HepG2 (cell line): ENCODE measurements around the gene ZCCHC10. TPM values are rescaled to one million over a fixed set of nuclear protein-coding genes. Genes with fewer than 3 reads are reported as not detected.

Experiments
- ARNTL ChIP-seq: sonication (generic); formaldehyde crosslinking; IDR thresholded peaks from 2 replicates; pipeline ENCODE4 v1.4.0; 2020; ENCODE audit warnings: mild to moderate bottlenecking, missing genetic modification reagents
- BCL6 ChIP-seq: IDR thresholded peaks from 2 replicates; pipeline ENCODE4 v1.6.1; 2016; ENCODE audit warnings: missing genetic modification reagents, missing compliant biosample characterization
- CBFB ChIP-seq: sonication (generic); formaldehyde crosslinking; IDR thresholded peaks from 2 replicates; pipeline ENCODE4 v1.4.0; 2020; ENCODE audit warnings: missing genetic modification reagents
- CBX1 ChIP-seq: IDR thresholded peaks from one replicate; pipeline ENCODE4 v1.6.1; 2016; ENCODE audit warnings: antibody characterized with exemption, low read depth
- E2F1 ChIP-seq: sonication (generic); formaldehyde crosslinking; IDR thresholded peaks from 2 replicates; pipeline ENCODE4 v1.5.0; 2020; ENCODE audit warnings: missing genetic modification reagents
- ETV5 ChIP-seq: IDR thresholded peaks from 2 replicates; pipeline ENCODE4 v1.6.1; 2018; ENCODE audit warnings: missing biosample characterization, missing genetic modification reagents, inconsistent platforms, borderline replicate concordance
- HDAC2 ChIP-seq: sonication (generic); formaldehyde crosslinking; IDR thresholded peaks from 2 replicates; pipeline ENCODE4 v1.4.0; 2020; ENCODE audit warnings: missing genetic modification reagents
- HIC2 ChIP-seq: sonication (generic); formaldehyde crosslinking; IDR thresholded peaks from 2 replicates; pipeline ENCODE4 v1.9.0; 2022; ENCODE audit warnings: low read depth, missing genetic modification reagents
- IRX3 ChIP-seq: sonication (generic); formaldehyde crosslinking; IDR thresholded peaks from 2 replicates; pipeline ENCODE4 v1.8.1; 2023; ENCODE audit warnings: mild to moderate bottlenecking, low read depth, missing genetic modification reagents, borderline replicate concordance
- KAT8 ChIP-seq: IDR thresholded peaks from 2 replicates; pipeline ENCODE4 v1.6.1; 2016; ENCODE audit warnings: missing genetic modification reagents, missing compliant biosample characterization
- KDM3A ChIP-seq: IDR thresholded peaks from 2 replicates; pipeline ENCODE4 v1.6.1; 2018; ENCODE audit warnings: low read depth, missing compliant biosample characterization
- MLXIP ChIP-seq: sonication (generic); formaldehyde crosslinking; IDR thresholded peaks from 2 replicates; pipeline ENCODE4 v1.9.0; 2021; ENCODE audit warnings: missing genetic modification reagents, borderline replicate concordance
- NBN ChIP-seq: fragments of 450-650 bp; conservative IDR thresholded peaks from 2 replicates; pipeline ENCODE4 v1.6.1; 2017
- SNAI1 ChIP-seq: sonication (generic); formaldehyde crosslinking; IDR thresholded peaks from 2 replicates; pipeline ENCODE4 v1.5.0; 2020; ENCODE audit warnings: mild to moderate bottlenecking, missing genetic modification reagents, borderline replicate concordance
- SSRP1 ChIP-seq: IDR thresholded peaks from 2 replicates; pipeline ENCODE4 v1.6.1; 2016; ENCODE audit warnings: control low read depth
- ZBTB2 ChIP-seq: sonication (generic); formaldehyde crosslinking; IDR thresholded peaks from 2 replicates; pipeline ENCODE4 v1.8.0; 2022; ENCODE audit warnings: low read depth, missing genetic modification reagents
- ZKSCAN5 ChIP-seq: sonication (generic); formaldehyde crosslinking; IDR thresholded peaks from 2 replicates; pipeline ENCODE4 v1.5.1; 2020; ENCODE audit warnings: mild to moderate bottlenecking, missing genetic modification reagents
- ZNF256 ChIP-seq: sonication (generic); formaldehyde crosslinking; conservative IDR thresholded peaks from 2 replicates; pipeline ENCODE4 v1.4.0; 2020; ENCODE audit warnings: missing genetic modification reagents
- ZNF280B ChIP-seq: sonication (generic); formaldehyde crosslinking; IDR thresholded peaks from 2 replicates; pipeline ENCODE4 v1.5.0; 2020; ENCODE audit warnings: missing genetic modification reagents, mild to moderate bottlenecking, borderline replicate concordance
- ZNF615 ChIP-seq: sonication (generic); formaldehyde crosslinking; IDR thresholded peaks from 2 replicates; pipeline ENCODE4 v1.5.0; 2020; ENCODE audit warnings: mild to moderate bottlenecking, missing genetic modification reagents, borderline replicate concordance
- ZNF768 ChIP-seq: sonication (generic); formaldehyde crosslinking; IDR thresholded peaks from 2 replicates; pipeline ENCODE4 v1.4.0; 2020; ENCODE audit warnings: missing genetic modification reagents
- polyA plus RNA-seq, 8 experiments: library from polyadenylated mRNA; depleted of rRNA in 3 of 8; stranded (reverse) in 7 of 8; unstranded in 1 of 8; fragments of >200 nt; fragmentation: Illumina TruSeq in 4 of 8; extraction: Trizol in 4 of 8; gene quantifications; 2 replicates each; pipeline versions ENCODE4 v1.2.1 to v1.2.3, GENCODE V29; 2011 to 2016; ENCODE audit warnings: low read depth in 4 of 8, missing spikeins in 1 of 8, mixed read lengths in 1 of 8; ENCODE audit not compliant: insufficient read depth in 1 of 8
- total RNA-seq, 5 experiments: library from RNA; depleted of rRNA; stranded (reverse); fragments of >200 nt; fragmentation: Illumina TruSeq; extraction: Trizol; gene quantifications; 2 replicates each; pipeline ENCODE4 v1.2.3, GENCODE V29; 2016; ENCODE audit warnings: low read depth in 1 of 5

The ZCCHC10 gene
- total and polyA plus RNA-seq, 2 of the 13 experiments (the other 11 are each of a cell fraction or from before 2014, with no cell fraction given), result 40.7 to 48.2 TPM

GRCh38 chr5:133052317-133053175 is 26.2 kb upstream of the ZCCHC10 start (continued):
- TF ChIP-seq MLXIP (CRISPR knock-in tag) (no peak), E2F1 (CRISPR knock-in tag) (no peak), HDAC2 (CRISPR knock-in tag) (no peak), HIC2 (CRISPR knock-in tag) (no peak), ZBTB2 (CRISPR knock-in tag) (no peak), NBN (no peak), ZKSCAN5 (CRISPR knock-in tag) (no peak), ZNF256 (peak; percentile 14; the same call in 1 of the 2 replicates), KAT8 (CRISPR knock-in tag) (no peak), ZNF615 (CRISPR knock-in tag) (no peak), ZNF280B (CRISPR knock-in tag) (no peak; the same call in 1 of the 2 replicates), SNAI1 (CRISPR knock-in tag) (0 out of 2 replicates have a peak, but pooled peaks have one; percentile 16), SSRP1 (no peak), ETV5 (peak; percentile 56; the same call in 1 of the 2 replicates), ARNTL (CRISPR knock-in tag) (peak; percentile 48; the same call in 1 of the 2 replicates), ZNF768 (no peak), BCL6 (CRISPR knock-in tag) (no peak), KDM3A (CRISPR knock-in tag) (0 out of 2 replicates have a peak, but pooled peaks have one; percentile 8), CBX1 (no peak), CBFB (CRISPR knock-in tag) (no peak), IRX3 (CRISPR knock-in tag) (peak; percentile 10; the same call in 1 of the 2 replicates)
